Head of caudate nucleus (tissue), 42 donors: ENCODE measurements around the gene NCAPG.
"Not testable (repeated sequence)": the region's sequence is repeated elsewhere in the genome, so short reads cannot be mapped to it uniquely, and the experiment has no call there.

Experiments used
- DNase-seq, 42 donors: peaks; one replicate each; pipeline versions ENCODE4 v3.0.0 to v3.0.0-alpha.2; 2020 to 2021; ENCODE audit warnings: mixed read lengths in 7 of 42
- intact Hi-C: fragments of 100-400 bp; cut with DNase I; formaldehyde crosslinking; loops from one replicate; pipeline ENCODE4 v1.15.0; 2022

The NCAPG gene

DNA sequence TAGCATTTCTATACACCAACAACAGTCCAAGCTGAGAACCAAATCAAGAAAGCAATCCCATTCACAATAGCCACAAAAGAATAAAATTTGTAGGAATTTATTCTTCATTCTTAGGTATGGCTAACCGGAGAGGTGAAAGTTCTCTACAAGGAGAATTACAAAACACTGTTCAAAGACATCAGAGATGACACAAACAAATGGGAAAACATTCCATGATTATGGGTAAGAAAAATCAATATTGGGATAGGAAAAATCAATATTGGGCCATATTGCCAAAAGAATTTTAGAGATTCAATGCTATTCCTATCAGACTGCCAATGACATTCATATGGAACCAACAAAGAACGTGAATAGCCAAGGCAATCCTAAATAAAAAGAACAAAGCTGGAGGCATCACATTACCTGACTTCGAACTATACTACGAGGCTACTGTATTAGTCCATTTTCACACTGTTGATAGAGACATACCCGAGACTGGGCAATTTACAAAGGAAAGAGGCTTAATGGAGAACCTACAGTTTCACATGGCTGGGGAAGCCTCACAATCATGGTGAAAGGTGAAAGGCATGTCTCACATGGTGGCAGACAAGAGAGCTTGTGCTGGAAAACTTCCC, 49.1 kb downstream of the NCAPG start:
- DNase-seq = no peak
- intact Hi-C loops = no loop called here

DNA sequence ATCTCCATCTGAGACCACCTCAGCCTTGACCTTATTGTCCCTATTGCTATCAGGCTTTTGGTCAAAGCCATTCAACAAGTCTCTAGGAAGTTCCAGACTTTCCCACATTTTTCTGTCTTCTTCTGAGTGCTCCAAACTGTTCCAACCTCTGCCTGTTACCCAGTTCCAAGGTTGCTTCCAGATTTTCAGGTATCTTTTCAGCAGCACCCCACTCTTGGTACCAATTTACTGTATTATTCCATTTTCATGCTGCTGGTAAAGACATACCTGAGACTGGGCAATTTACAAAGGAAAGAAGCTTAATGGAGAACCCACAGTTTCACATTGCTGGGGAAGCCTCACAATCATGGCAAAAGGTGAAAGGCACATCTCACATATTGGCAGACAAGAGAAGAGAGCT, 51.1 kb downstream of the NCAPG start:
- not testable (repeated sequence) for DNase-seq

DNA sequence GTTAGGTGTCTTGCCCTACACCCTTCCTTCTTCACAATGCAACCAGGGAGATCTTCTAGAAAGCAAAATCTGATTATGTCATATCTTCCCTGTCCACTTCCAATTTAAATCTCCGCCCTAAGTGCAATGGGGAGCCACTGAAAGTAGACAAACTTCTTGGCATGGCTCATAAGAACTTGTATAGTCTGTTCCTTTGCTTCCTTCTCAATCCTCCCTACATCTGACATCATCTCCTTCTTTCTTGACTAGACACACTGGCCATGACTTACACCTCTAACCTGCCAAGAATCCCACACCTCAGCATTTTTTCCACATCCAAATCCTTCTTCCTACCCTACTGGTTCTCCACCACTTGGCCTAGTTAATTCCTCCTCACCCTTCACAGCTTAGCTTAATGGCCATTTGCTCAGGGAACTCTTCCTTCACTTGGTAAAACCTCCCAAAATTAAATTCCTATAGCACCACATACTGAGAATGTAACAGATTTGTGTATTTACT, 55.1 kb downstream of the NCAPG start:
- intact Hi-C loops = no loop called here
- no peak for DNase-seq

More for the DNA sequence above, 51.1 kb downstream of the NCAPG start:
- intact Hi-C loops = not testable (repeated sequence)

DNA sequence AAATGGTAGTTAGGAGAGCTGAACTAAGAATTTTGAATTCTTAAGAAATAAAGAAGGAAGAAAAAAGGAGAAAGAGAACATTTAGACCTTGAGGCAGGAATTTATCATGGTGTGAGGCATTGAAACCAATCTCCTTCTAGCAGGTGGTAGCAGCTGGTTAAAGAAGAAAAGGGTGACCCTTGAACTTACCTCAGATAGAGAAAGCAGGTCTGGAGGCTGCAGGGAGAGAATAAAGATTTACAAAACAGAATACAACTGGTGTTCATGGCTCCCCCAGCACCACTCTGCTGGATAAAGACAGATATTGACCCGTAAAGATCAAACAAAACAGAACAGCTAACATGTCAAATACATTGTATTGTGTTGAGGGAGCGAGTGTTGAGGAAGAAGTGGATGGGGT, 56.0 kb downstream of the NCAPG start:
- intact Hi-C loops = no loop called here
- DNase-seq = no peak

- intact Hi-C loops = no loop called here
- DNase-seq = no peak
Measured at GRCh38 chr4:17867276-17867675, 56.5 kb downstream of the NCAPG start.

GRCh38 chr4:17869327-17869726, 58.5 kb downstream of the NCAPG start:
- intact Hi-C loops = no loop called here
- no peak for DNase-seq

- DNase-seq = no peak
- intact Hi-C loops = no loop called here
Measured at GRCh38 chr4:17875402-17876070, 64.8 kb downstream of the NCAPG start.

DNA sequence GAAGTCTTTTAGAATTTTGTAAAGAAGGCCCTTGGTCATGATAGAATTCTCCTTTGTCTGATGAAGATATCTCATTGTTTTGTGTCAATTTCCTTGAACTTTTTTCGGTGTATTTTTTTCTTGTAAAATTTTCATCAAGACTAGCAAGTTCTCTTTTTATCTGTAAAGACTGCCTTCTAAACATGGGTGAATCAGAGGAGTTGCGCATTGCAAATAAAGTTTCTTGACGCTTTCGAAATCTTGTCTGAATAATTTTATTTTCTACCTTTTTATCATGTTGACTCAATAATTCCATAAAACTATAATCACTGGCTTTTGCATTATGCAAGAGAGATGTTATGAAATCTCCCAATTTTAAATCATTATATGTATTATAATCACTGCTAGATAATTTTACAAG, 66.2 kb downstream of the NCAPG start:
- no peak for DNase-seq
- intact Hi-C loops = no loop called here

- no peak for DNase-seq
- intact Hi-C loops = no loop called here
Measured at GRCh38 chr4:17877661-17878060, 66.9 kb downstream of the NCAPG start.

DNA sequence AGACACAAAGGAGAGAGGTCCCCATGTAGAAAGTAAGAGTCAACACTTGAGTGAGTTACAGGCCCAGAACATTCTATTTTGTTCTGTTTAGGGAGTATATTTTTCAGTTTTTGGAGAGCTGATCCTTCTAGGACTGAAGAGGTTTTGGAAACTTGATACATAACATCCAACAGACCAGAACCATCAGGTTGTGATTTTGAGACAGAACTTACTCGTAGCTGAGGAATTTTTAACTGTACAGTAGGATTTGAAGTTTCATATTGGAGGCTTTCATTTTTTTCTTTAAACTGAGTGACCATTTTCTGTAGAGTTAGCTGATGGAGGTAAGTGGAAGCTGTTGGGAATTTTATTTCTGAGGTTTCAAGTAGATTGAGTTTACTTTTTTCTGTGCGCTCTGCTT, 73.3 kb downstream of the NCAPG start:
- no peak for DNase-seq
- intact Hi-C loops = no loop called here

DNA sequence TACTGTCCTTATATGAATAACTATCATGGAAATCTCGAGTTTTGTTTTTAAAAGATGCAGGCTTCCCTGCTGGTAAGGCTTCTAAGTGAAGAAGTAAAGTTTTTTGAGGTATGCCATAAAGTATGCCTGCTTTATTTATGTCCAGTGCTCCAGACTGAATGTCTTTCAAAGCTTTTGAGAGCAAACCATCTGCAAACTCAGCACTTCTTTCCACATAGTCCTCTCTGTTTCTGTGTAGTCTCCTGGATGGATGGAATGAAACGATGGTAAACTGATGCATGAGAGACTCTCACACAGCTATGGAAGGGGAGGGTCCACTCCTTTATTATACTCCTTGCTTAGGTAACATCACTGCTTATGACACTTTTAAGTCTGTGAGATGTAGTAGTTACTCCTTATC, 73.7 kb downstream of the NCAPG start:
- intact Hi-C loops = no loop called here
- no peak for DNase-seq

GRCh38 chr4:17889692-17890091, 78.9 kb downstream of the NCAPG start:
- DNase-seq = no peak
- intact Hi-C loops = no loop called here

DNA sequence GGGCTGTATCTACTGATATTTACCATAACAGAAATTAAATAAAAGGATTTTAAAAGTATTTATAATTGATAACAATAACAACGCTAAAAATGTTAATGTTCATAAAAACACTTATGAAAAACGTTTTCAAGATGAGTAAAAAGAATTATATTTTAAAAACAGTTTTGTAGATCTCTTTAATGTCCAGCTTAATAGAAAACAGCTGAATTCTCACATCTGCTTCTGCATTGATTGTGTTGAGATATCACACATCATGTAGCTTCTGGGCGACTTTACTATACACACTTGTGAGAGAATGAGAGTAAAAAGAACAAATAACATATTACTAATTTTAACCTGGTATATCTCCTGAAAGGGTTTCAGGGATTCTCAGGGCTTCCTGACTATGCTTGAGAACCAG, 83.6 kb downstream of the NCAPG start:
- intact Hi-C loops = no loop called here
- no peak for DNase-seq
